ENCODE results near the gene FAXC.

Gene FAXC

DNA sequence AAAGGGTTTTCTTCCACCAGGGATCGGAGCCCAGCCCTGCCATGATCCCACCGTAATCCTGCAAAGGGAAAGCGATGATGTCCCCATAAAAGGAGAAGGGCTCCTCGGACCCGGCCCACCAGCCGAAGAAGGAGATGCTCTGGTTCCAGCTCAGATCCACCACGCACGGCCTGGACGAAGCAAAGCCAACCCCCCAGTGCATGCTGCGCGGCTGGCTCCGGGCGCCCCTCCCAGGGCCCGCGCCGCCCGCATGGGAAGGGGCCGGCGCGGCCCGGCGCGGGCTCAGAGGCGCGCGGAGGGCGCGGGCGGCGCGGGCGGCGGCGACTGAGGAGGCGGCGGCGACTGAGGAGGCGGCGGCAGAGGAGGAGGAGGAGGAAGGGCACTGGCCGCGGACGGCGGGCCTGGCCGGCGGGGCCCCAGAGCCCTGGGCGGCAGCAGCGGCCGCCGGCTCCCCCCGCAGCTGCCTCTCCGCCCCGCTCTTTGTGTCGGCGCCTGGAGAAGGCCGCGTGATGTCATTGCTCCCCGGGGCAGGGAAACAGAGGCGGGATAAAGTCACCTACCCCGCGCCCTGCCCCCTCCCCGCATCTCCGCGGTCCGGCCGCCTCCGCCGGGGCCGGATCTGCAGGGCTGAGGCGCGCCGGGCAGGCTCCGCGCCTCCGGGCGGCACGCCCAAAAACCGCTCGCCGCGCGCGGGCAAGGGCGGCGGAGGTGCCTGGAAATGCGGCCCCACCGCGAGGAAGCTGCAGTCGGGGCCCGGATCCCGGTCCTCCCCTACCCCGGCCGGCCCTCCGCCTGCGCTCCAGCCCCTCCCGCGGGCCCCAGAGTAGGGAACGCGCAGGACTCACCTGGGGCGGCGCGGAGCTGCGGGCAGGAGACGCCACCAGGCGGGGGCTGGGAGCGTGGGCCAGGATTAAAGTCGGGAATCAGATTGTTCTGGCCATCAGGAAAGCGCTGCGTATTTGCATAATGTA is at the start of gene FAXC:
Gene FAXC (minus strand): TSS at position 504 of the 971 bp plus-strand sequence. CDS start 302 bp downstream, at position 202.
- DNase-seq: no peak

DNA sequence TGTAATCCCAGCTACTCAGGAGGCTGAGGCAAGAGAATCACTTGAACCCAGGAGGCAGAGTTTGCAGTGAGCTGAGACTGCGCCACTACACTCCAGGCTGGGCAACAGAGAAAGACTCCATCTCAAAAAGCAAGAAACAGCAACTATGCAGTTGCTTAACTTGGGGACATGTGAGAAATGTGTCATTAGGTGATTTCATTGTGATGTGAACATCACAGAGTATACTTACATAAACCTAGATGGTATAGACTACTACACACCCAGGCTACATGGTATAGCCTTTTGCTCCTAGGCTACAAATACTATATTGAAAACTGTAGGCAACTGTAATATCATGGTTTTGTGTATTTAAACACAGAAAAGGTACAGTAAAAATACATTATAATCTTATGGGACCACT is 47.8 kb upstream of the FAXC start:
- DNase-seq: no peak

DNA sequence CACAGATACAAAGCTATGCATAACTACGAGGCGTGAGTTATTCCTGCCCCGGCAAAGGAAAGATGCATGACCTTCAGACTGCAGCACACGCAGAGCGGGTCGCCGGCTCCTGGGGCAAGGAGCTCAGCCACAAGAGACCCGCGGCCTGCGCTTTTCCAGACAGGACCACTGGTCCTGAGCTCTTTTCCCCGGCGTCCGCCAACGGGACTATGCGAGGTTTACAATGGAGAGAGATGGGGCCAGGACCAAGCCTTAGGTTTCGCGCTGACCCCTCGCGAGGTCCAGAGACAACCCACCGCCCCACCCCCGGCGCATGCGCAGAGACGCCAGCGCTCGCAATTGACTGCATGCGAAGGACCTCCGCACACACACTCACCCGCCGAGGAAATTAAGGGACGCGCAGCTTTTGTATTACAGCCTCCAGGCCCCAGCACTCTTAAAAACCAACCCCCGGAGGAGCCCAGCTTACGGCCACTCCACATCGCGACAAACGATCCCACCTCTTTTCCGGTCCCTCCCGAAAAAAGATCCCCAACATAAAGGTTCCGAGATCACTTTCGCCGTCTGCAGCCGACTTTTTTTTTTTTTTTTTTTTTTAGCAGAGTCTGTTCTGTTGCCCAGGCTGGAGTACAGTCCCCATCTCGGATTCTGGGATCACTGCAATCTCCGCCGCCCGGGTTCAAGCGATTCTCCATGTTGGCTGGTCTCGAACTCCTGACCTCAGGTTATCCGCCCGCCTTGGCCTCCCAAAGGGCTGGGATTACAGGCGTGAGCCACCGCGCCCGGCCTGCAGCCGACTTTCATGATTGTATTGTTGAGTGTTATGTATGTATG is 44.4 kb upstream of the FAXC start, which contains the start of gene COQ3:
Gene COQ3 (minus strand): TSS at position 498 of the 834 bp plus-strand sequence. CDS start 16 bp downstream, at position 482.
- peak; percentile 57 for DNase-seq

DNA sequence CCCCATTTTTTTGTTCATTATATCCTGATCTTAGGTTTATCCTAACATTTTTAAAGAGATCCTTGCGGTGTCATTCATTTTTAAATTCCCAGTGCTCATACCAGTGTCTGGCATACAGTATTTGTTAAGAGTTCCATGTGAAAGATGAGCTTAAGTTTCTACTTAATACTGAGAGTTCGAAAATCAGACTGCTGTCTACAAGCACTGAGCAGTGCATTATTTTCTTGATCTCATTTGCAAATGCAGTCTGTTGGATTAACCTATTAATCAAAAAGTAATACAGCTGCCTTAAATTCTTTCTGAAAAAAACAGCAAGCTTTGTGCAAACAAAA is 43.9 kb upstream of the FAXC start:
- no peak for DNase-seq

DNA sequence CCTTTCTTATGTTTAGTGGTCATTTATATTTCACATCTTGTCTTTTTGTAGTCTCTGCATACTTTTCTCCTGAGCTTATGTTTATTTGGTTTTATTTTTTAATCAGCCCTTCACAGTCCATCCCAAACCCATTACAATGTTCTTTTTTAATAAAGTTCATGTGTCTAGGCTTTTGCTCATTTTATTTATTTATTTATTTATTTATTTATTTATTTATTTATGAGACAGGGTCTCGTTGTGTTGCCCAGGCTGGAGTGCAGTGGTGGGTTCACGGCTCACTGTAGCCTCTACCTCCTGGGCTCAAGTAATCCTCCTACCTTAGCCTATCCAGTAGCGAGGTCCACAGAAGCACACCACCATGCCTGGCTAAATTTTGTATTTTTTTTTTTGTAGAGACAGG is 41.4 kb upstream of the FAXC start:
- no peak for DNase-seq

DNA sequence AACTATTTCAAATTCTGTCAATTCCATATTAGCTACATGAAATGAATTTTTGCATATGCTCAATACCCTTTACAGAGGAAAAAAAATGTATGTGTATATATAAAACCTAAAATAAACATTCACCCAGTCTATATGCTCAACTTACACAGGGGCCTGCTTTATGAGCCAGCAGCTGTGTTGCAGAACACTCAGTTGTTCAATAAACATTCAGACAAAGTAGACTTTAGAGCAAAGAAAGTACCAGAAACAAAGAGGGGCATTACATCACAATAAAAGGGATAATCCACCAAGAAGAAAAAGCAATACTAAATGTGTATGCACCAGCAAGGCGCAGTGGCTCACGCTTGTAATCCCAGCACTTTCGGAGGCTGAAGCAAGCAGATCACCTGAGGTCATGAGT is 35.0 kb upstream of the FAXC start:
- no peak for DNase-seq

DNA sequence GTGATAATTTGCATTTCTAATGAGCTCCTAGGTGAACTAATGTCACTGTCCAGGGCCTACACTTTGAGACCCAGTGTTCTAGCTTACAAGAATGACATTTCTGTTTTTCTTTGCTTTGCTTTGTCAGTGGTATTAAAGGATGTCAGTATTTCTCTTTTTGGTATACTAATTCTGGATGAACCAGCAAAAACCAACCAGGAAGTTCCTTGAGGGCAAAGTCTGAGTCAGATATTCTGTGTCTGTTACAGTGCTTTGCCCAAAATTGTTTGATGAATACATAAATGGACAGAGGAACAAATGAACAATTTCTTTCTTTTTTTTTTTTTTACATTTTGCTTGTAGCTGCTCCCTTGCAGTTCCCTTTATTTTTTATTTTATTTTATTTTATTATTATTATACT is 29.2 kb upstream of the FAXC start:
- no peak for DNase-seq

DNA sequence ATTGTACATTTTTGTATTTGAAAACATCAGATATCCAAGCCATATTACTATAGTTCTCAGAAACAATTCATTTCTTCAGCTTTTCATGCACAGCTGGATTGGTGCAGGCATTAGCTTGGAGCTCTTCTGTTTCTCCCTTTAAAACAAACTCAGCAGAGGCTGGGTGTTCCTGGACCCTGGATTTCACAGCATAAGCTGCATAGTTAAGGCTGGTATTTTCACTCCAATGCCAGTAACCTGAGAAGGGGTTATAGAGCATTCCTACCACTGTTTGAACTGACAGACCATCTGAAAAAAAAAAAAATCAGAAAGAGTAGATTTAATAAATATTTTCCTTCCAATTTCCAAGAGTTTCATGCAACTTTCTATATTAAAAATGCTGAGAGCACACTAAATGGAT is 20.1 kb upstream of the FAXC start:
- DNase-seq: no peak

DNA sequence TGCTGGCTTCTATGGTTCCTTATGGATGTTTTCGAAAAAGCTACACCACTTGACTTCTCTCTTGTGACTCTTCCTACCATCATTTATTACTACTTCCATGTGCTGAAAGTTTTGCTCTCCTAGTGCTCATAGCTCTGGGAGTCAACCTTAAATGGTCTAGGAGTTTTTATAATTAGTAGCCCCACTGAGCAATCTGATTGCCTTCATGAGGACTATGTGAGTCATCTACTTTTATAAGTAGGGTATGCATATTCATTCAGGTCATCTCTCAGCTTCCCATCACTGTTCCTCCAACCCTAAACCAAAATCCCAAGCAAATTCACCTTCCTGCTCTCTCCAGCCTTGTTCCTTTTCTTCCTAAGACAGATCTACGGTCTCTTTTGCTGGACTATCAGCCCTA is 17.4 kb upstream of the FAXC start:
- DNase-seq: no peak

DNA sequence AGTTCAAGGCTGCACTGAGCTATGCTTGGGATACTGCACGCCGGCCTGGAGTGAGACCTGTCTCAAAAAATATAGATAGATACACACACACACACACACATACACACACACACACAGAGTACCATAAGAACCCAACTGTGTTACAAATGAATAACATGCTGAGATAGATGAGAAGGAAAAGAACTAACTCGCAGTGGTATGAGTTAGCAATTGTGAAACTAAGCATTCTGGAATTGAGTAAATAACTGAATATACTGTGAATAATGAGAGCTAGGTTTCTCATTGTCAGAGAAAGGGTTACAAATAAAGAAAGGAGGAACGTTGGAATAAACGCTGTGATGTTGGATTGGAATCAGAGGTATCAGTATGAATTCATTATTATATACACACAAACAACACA is 14.6 kb upstream of the FAXC start:
- no peak for DNase-seq

DNA sequence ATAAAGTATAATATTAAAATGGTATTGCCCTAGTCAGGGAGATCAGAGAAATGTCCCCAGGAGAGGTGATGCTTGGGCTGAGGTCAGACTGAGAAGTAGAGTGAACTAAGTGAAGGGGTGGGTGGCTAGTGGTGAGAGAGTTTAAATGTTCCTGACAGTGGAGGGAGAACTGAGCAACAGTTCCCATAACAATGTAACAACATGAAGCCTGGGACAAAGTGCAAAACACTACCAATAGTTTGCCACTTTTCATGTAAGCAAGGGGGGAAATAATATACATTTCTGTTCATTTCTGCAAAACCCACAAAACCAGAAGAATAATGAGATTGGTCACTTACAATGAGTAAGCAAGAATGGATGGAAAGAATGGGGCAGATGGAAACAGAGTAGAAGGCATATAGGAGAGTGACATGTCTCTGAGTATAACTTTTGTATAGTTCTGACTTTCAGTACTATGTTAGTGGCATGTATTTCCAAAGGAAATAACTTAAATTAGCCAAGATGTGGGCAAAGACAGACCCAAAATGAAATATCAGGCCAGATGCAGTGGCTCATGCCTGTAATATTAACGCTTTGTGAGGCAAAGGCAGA is 13.3 kb upstream of the FAXC start:
- no peak for DNase-seq

DNA sequence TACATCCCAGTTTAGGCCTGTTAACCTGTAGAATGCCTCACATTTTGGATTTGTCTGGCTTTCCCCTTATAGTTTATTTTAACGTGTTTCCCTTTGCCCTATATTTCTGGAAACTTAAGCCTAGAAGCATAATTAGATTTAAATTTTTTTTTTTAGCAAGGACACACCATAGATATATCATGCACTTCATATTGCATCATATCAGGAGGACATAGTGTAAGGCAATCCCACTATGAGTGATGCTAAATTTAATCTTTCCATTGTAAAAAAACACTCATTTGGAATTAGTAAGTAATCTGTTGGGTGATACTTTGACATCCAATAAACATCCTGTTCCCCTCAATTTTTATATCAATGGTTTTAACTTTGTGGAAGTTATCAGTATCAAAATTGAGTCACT is 10.3 kb upstream of the FAXC start:
- DNase-seq: no peak

DNA sequence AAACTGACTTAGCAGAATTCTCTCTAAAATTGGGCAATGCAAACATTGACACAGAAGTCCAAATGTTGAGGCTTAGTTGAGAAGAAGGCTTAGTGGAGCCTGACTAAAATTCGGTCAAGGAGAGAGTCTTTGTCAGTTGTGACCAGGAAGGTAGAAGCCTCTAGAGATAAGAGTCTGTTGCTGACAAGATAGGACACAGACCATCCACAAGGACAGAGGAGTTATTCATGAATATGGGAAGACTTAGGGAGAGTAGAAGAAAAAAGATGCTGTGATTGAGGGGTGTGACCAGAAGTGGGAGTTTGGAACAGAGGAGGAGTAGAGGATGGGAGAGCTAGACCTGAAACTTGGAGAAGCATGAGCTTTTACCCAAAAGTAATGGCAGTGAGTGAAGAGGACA is 7.2 kb upstream of the FAXC start:
- no peak for DNase-seq

DNA sequence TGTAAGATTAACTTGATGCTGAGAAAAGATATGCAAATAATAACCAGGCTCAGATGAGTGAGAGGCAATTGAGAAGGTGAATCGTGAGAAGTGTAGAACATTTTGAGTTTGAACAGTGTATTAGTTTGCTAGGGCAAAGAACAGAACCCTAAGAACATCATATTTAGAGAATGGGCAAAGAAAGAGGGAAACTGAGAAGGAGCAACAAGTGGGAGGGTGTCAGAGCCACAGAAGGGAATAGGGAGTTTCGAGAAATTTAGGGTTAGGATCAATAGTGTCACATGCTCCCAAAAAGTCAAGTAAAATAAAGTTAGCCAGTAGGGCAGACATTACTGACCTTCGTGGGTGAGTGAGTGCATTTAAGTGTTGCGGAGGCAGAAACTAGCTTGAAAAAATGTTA is 5.5 kb upstream of the FAXC start:
- no peak for DNase-seq

DNA sequence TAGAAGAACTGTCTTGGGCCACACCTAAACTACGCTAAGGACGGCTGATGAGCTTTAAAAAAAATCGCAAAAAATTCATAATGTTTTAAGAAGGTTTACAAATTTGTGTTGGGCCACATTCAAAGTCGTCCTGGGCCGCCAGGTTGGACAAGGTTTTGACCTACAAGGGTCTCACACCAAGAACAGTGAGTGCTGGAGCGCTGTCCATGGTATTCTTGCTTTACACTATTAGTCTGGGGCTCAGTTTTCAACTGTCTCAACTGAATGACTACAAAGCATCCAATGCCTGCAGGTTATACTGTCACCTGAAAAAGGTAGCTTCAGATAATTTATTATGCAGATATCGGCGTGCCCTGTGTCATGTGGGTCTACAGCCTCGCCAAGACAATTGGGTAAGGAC is 3.7 kb upstream of the FAXC start:
- DNase-seq: no peak

DNA sequence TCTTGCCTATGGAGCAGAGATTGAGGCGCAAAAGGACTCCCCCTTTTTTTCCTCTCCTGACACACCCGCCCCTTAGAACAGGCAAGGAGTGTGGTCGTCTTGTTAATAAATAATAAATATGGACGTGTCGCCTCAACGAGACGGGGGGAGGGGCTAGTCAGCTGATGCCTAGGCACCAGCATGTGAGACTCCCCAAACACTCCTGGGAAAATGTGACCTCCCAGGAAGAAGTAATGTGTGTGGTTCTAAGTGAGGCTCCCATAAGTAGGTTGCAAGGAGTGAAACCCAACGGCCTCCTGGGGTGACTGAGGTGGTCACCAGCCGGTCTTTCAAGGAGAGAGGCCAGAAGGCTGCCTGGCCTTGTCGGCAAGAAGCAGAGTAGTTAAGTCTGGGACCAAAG is 1.1 kb upstream of the FAXC start:
- DNase-seq: no peak

DNA sequence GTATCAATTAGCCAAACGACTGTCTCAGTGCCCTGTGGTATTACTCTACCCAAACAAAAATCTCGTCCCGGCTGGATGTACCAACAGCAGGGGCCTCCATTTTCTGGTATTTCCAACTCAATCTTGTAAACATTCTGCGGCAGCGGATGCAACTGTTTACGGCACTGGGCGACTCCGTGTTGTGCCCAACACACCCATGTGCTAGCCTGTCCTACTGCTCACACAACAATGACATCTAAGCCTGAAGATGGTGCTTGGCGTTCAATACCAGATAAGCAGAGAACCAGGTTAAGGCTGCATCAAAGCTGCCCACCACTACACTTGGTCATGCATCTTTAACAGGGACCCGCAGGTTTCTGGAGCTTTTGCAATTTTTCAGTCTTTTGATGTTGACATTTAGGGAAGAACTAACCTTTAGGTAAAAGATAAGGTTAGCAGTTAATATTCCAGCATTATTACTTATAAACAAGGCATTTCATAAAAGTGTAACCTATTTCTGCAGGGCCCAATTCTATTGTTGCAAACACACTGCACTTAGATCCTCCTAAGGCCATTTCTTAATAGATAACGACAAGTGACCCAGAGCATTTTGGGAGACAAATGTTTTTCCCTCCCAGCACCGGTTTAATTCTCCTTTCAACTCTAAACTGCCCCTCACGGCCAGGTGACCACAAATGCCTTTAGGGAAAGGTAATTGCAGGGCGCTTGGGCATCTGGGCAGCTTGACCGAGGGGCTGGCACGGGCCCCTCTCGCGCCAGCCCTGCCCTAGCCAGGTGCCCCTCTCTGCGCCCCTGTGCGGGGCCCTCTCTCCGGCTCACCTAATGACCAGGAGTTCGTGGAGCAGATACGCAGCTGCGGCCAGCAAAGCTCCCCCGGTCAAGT is 945 bp downstream of the FAXC start:
- no peak for DNase-seq

DNA sequence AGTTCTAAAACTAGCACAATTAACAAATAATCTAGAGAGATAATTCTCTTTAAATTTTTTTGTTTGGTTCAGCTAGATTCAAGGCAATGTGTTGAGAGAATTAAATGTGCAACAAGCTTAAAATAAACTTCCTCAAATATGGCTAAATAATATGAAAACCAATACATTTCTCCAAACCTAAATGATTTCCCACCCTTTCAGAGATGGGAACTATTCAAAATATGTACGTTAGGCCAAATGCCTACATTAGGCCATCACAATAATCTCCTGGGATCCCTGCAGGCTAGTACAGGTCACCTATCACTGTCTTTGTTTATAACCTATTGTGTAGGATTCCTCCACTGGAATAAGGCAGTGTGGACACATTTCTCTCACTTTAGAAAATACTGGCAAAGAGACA is 1.7 kb downstream of the FAXC start:
- no peak for DNase-seq

DNA sequence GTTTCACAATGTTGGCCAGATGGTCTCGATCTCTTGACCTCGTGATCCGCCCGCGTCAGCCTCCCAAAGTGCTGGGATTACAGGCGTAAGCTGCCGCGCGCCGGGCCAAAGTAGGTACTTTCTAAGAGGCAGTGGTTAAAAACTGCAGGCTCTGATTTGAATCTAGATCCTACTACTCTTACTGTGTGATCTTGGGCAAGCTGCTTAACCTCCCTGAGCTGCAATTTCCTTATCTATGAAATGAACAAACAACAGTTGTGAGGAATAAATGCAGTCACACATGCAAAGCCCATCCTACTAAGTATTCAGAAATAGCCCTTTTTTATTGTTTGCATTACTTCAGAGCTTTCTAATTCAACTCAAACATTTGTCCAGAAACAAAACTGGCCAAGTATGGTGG is 2.9 kb downstream of the FAXC start:
- DNase-seq: no peak

DNA sequence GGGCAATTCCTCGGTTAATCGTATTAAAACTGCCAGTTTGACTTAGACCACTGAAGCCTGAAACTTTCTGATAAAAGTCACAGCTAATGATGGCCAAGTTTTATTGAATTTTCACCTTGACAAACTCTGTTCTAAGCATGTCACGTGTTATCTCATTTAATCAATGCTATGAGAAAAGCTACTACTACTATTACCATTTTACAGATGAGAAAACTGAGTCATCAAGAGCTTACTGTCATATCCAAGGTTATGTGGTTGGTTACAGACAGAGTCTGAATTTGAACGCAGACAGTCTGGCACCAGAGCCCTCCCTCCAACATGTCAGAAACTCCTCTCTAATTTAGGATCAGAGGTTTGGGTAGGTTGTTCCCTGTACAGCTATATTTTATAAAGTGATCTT is 4.3 kb downstream of the FAXC start:
- DNase-seq: no peak

DNA sequence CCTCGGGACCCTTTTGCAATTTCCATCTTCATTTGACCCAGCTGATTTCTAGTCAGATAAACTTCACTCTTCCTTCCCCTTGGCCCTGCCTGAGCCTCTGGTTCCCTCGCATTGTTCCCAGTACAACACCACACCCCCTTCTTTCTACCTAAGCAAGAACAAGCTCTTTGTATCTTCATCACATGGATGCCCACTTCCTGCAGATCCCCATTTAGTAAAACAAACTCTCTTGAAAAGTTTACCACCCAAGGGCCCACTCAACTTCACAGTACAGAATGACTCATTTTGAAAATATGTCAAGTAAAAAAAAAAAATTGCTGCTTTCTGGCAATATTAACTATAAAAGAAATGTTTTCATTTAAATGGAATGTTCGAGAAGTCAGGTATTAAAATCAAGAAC is 5.2 kb downstream of the FAXC start:
- no peak for DNase-seq

DNA sequence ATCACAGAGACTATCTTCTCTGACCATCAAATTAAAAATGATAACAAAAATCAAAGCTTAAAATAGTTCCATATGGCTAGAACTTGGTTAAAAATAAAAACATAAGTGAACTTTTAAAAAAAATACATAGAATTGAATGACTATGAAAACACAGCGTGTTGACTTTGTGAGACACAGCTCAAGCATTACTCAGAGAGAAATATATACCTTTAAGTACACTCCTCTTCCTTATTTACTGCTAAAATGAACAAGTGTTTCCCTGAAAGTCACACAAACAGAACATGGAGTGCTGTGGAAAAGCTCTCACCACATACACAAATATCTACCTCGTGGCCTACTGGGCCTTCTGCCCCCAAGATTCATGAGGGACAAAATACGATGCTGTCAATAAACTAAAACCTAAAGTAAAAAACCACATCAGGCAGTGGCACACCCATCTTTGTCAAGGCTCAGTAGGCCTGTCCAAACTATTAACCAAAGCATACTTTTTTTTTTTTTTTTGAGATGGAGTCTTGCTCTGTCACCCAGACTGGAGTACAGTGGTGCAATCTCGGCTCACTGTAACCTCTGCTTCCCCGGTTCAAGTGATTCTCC is 7.5 kb downstream of the FAXC start:
- no peak for DNase-seq
